Measurements from ENCODE around the gene ST8SIA2.

The ST8SIA2 gene

DNA sequence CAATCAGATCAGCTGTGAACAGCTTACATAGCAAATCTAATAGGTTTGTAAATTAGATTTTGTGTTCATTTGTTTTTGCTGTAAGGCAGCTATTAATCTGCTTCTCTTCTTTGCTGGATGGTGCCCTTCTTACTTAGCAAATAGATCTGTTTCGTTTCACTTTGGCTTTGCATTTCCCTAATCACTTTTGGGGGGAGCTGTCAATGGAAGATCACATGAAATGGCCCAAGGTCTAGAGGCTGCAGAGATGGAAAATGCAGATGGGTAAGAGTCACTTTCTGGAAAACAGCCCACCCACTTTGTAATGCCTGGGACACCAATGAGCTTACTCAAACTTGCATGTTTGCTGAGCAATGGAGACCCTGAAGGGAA lies 36.4 kb downstream of the ST8SIA2 start:
- no peak for DNase-seq (ENCODE audit: low read depth, low spot score)
- H3K27ac ChIP-seq: no peak overlapping the region

DNA sequence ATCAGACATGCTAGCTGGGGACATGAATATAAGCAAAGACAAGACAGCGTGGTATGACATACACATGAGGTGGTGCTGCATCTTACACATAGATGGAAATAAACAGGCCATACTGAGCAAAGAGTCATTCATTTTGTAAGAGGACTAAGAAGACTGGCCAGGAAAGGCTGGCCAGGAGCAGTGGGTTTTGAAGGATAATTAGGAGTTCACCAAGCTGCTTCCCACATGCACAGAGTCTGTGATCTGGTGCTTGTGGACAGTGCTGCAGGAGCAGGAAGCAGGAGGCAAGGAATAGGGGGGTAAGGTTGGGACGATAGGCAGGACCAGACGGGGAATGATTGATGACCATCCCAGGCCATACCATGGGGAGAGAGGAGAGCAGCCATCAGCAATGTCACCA lies 41.5 kb downstream of the ST8SIA2 start:
- no peak for DNase-seq (ENCODE audit: low read depth, low spot score)
- H3K27ac ChIP-seq: no peak overlapping the region

DNA sequence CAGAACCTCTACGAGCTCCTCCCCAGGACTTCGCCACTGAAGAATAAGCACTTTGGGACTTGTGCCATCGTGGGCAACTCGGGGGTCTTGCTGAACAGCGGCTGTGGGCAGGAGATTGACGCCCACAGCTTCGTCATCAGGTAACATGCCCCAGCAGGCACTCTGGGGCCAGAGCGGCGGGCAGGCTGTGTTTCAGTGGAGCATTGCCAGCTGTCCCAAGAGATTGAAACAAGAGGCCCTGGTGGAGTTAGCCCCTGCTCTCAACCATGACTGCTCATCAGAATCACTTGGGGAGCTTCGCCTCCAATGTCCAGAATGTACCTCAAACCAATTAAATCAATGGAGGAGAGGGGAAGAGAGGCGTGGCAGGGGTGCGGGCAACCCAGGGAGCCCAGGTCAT lies 44.8 kb downstream of the ST8SIA2 start:
- no peak for DNase-seq (ENCODE audit: low read depth, low spot score)
- H3K27ac ChIP-seq: no peak overlapping the region

DNA sequence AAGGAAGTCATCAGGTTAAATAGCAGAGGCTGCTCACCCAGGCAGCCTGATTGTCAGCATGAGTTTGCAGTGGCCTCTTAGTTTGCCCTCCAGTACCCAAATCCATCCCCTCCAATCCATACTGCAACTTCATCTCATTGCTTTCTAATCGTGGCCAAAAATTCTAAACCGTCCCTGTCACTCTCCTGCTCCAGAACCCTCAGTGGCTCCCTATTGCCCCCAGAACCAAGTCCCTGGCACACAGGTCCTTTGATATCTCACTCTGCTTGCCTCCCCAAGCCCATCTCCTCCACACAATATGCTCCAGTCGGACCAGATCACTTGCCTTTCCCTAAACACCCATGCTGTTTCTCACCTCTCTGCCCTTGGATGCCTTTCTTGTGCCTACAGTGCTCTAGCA lies 49.7 kb downstream of the ST8SIA2 start:
- DNase-seq (ENCODE audit: low read depth, low spot score): no peak
- H3K27ac ChIP-seq: no peak overlapping the region

DNA sequence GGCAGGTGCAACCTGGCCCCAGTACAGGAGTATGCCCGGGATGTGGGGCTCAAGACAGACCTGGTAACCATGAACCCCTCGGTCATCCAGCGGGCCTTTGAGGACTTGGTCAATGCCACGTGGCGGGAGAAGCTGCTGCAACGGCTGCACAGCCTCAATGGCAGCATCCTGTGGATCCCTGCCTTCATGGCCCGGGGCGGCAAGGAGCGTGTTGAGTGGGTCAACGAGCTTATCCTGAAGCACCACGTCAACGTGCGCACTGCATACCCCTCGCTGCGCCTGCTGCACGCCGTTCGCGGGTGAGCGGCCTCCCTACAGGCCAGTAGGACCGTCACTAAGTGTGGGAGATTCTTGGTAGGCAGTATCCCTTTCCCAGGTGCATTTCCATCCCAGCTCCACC lies 51.0 kb downstream of the ST8SIA2 start:
- no peak for DNase-seq (ENCODE audit: low read depth, low spot score)
- no peak overlapping the region for H3K27ac ChIP-seq

DNA sequence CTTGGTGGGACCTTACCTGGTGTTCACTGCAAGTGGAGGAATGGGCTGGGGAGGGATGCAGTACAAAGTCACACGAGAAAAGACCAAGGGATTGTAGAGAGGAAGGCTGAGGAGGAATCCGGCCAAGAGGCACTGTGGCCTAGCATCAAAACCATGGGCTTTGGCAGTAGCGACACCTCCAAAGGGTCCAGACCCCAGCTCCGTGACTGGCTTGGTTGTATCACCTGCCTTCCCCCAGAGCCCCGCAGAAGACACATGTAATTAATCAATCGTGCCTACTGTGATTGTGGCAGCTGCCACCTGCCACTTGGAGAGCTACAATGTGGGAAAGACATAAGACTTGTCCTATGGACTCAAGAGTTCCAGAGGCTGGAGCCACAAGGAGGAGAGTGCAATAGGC lies 54.7 kb downstream of the ST8SIA2 start:
- no peak overlapping the region for H3K27ac ChIP-seq
- no peak for DNase-seq (ENCODE audit: low read depth, low spot score)

DNA sequence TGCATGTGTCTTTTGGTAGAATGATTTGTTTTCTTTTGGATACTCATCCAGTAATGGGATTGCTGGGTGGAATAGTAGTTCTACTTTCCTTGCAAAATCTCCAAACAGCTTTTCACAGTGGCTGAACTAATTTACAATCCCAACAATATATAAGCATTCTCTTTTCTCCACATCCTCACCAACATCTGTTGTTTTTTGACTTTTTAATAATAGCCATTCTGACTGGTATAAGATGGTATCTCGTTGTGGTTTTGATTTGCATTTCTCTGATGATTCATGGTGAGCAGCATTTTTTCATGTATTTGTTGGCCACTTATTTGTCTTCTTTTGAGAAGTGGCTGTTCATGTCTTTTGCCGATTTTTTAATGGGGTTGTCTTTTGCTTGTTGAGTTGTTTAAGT lies 55.8 kb downstream of the ST8SIA2 start:
- no peak for DNase-seq (ENCODE audit: low read depth, low spot score)
- H3K27ac ChIP-seq: no peak overlapping the region

DNA sequence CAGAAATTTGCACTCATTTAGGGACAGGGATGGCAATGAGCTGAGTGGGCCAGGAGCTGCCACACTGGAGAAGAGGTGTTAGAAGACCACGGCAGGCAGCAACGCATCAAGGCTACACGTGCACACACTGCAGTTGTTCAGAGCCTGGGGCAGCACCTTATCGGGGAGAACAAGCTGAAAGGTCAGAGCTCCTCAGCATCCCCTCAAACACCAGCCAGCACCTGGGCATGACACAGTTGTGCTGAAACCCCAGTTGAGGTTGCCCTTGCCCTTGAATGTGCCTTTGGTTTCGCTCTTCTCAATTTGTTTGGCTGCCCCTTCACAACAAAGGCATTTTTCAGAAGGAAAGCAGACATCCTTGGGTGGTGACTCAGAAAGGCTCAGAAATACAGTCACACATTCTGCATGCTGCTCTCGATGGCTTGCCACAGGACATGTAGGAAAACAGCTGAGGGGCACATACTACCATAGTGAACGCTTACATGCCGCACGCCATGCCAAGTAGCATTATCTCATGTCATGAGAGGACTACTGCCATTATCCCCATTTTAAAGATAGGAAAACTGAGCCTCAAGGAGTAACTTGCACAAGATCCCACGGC lies 57.6 kb downstream of the ST8SIA2 start:
- no peak for DNase-seq (ENCODE audit: low read depth, low spot score)
- no peak overlapping the region for H3K27ac ChIP-seq

DNA sequence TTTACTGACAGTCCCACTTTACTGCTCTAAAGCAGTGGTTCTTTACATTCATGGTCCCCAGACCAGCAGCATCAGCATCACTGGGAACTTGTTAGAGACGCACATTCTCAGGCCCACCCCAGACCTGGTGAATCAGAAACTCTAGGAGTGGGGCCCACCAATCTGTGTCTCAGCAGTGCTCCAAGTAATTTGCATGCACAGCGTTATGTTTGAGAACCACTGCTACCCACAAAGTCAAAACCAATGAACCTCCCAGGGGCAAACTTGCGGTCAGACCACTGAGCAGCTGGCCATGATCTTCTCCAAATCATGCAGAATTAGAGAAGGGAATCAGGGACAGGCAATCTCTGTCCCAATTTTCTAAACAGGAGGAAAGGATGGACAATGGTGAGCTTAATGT lies 58.5 kb downstream of the ST8SIA2 start:
- DNase-seq (ENCODE audit: low read depth, low spot score): no peak
- H3K27ac ChIP-seq: no peak overlapping the region

DNA sequence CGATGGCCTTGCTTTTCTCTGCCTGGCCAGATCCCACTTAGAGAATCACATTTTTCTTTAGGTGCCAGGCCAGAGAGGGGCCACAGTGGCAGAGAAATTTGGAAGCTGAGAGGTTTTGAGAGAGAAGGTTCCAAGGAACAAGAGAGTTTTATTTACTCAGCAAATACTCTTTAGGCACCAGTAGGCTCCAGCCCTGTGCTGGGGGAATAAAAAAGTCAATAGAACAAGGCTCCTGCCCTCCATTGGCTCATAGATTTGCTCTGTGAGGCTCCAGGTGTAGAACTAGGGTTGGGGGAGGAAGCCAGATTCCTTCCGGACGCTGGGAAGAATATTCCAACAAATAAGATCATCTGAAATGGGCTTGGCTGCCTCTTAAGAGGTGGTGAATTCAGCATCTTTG lies 59.9 kb downstream of the ST8SIA2 start:
- H3K27ac ChIP-seq: no peak overlapping the region
- no peak for DNase-seq (ENCODE audit: low read depth, low spot score)

DNA sequence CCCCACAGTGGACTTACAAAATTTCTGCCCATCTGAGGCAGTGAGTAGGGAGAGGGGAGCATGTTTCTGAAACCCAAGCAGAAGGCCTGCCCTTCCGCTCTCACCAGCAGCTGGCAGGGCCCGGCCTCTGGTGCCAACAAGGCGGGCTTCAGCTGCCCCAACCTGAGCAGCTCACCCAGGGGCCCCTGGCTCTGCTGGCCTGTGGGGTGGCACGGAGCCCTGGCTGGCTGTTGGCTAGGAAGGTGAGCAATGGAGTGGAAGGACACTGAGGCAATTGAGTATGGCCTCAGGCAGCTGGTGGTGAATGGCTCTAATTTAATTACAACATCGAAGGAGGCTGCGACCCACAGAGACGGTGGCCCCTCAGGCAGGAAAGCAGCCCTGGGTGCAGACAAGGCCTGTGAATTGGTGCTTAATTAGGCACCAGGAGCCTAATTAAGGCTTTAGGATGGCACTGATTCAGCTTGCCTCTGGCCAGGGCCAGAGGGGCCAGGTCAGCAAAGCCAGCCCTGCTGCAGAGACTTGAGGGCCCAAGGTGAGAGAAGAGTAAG lies 60.9 kb downstream of the ST8SIA2 start:
- H3K27ac ChIP-seq: no peak overlapping the region
- DNase-seq (ENCODE audit: low read depth, low spot score): no peak

DNA sequence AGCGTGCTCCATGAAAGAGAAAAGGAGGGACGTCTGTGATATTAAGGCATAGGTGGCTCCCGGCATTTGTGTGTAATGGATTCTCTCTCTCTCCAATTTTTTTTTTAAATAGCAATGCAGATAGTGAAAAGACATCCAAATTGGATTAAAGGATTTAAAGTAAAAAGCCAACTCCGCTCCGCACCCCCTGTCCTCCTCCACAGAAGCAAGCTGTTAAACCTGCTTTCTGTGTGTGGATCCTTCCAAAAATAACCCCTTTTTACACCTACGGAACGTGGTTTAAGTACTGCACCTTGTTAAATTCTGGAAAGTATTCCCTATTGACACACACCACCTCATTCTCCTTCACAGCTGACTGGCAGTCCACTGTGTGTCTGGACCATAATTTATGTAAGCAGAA lies 61.6 kb downstream of the ST8SIA2 start:
- DNase-seq (ENCODE audit: low read depth, low spot score): no peak
- no peak overlapping the region for H3K27ac ChIP-seq

DNA sequence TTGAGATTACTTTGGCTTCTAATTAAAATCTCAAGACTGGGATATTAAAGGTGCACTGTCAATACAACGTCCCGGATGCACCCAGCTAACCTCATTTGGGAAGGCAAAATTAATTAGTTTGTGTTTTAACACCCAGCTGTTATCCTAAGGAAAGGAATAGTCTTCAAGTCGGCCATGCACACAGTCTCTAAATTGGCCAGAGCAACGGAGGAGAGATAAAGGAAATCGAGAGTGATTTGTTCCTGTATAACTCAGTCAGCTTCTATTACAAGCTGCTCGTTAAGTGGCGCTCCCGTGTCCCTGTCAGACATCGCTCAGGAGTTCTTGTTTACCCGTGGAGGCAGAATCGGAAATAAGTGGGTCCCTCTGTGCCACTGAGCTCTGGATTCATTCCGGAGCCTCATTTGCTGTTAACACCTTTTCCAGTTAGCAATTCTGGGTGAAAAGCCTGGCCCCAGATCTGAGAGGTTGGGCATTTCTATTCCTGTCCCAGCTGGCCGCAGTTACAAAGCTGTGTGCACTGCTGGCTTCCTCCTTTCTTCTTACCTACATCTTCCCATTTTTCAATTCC lies 63.9 kb downstream of the ST8SIA2 start:
- H3K27ac ChIP-seq: no peak overlapping the region
- no peak for DNase-seq (ENCODE audit: low read depth, low spot score)

DNA sequence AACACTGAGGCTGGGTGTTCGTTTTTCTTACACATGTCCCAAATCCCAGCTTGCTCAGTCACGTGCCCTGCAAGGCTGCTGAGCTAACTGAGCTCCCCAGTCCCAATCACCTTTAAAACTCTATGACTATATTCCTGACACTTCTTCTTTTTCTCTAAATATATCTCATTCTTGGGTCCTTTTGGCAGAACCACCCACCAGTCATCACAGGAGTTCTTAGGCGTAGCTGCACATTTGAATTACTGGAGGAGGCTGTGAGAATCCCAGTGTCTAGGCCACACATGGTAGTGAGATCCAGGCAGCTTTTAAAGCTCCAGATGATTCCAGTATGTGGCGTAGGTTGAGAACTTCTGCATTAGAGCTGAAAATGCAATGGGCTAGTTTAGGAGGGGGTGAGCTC lies 66.3 kb downstream of the ST8SIA2 start:
- no peak overlapping the region for H3K27ac ChIP-seq
- no peak for DNase-seq (ENCODE audit: low read depth, low spot score)

DNA sequence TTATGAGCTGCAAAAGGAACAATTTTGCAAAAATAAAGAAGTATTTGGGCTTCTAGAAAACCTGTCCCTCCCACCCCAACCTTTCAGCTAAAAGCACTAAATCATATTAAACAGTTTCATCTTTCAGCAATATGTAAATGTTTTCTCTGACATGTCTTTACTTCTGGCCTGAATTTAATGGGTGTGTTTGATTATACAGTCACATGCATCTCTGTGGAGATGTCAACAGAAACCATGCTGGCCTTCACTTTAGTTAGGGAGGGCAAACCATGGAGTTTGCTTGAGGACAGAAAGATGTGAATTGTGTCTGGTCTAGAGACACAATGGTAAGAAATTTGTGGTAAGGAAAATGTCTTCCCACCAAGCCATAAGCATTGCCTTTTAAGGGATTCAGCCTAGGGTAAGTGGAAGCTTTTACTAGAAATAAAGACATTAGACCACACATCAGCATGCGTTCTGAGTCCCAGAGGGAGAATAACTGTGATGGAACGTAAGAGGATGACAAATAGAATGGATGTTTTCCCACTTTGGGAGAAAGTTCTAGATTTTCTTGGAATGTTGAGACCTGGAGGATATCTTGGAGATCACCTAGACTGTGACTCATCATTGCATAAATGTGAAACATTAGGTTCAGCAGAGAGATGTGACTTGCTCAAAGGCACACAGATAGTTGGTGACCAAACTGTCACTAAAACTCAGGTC lies 68.9 kb downstream of the ST8SIA2 start:
- no peak for DNase-seq (ENCODE audit: low read depth, low spot score)

DNA sequence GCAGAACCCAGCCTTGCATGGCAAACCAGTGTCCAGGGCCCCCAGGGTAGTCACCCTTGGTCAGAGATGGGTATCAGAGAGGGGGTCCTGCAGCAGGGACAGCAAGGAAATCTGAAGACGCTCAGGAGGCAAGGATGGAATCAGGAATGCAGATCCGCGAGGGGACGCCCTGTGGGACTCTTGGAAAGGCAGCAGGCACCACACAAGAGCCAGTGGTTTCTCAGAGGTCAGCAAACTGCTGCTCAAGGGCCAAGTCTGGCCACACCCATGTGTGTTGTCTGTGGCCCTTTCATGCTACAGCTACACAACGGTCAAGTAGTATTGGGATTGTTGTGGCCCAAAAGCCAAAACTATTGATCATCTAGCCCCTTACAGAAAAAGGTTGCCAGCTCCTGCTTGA lies 69.7 kb downstream of the ST8SIA2 start:
- no peak overlapping the region for H3K27ac ChIP-seq
- DNase-seq (ENCODE audit: low read depth, low spot score): no peak

More for the DNA sequence above, 68.9 kb downstream of the ST8SIA2 start:
- no peak overlapping the region for H3K27ac ChIP-seq

DNA sequence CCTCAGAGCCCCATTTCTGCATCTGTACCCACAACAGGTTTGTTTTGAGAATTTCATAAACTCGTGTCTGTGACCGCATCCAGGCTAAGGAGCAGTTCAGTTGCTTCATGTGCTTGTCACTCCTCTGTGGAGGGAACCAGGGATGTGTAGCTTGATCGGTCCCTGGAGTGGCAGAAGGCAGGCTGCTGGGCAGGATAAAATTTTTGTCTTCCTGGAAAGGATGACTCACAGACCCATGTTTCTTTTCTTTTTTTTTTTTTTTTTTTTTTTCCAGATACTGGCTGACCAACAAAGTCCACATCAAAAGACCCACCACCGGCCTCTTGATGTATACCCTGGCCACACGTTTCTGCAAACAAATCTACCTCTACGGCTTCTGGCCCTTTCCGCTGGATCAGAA lies 70.1 kb downstream of the ST8SIA2 start:
- no peak for DNase-seq (ENCODE audit: low read depth, low spot score)
- H3K27ac ChIP-seq: no peak overlapping the region

DNA sequence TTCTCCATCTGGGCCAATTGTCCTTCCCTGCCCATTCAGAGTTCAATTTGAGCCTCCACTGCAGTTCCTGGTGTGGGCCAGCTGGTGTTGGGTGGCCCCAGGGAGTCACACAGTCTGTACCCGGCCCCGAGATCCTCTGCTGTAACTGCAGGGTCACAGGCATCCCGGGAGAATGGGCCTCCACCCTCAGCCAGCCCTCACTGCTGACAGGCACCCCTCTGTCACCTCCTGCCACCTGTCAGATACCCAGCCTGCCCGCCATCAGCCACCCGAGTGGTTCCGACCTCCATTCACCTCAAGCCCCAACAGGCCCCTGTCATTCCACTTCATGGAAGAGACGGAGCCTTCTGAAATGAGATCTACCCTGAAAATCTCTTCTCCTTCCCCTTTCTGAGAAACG lies 73.2 kb downstream of the ST8SIA2 start:
- no peak overlapping the region for H3K27ac ChIP-seq
- no peak for DNase-seq (ENCODE audit: low read depth, low spot score)

DNA sequence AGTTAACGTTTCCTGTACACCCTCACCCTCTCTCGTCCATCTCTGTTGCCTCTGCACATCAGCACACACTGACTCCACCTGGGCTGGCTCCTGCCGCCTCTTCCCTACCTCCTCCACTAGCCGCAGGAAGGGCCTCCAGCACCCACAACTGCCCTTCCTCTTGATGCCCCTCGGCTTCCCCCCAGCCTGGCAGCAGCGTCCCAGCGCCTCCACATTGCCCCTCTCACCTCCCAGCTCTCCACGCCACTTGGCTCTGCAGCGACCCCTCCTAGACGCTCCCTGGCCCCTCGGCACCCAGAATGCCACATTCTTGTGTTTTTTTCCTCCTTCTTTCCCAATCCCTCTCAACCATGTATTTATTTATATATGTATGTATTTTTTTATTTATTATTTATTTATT lies 73.6 kb downstream of the ST8SIA2 start:
- no peak for DNase-seq (ENCODE audit: low read depth, low spot score)
- H3K27ac ChIP-seq: no peak overlapping the region

DNA sequence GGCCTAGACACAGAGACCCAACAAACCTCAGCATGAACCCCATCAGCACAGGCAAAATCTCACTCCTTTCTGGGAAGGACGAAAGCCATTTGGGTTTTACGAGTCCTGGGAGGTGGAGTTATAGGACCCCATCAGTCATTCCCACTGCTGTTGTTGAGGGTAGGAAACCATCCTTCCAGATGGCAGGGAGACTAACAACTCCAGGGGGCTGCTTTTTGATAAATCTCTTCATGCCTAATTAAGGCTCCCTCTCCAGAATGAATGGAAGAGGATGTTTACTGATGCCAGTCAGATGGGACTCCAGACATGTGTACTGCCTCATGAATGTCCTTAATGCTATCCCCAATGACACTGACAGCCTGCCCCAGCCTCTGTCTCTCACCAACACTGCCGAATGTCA lies 75.3 kb downstream of the ST8SIA2 start:
- H3K27ac ChIP-seq: no peak overlapping the region
- no peak for DNase-seq (ENCODE audit: low read depth, low spot score)

DNA sequence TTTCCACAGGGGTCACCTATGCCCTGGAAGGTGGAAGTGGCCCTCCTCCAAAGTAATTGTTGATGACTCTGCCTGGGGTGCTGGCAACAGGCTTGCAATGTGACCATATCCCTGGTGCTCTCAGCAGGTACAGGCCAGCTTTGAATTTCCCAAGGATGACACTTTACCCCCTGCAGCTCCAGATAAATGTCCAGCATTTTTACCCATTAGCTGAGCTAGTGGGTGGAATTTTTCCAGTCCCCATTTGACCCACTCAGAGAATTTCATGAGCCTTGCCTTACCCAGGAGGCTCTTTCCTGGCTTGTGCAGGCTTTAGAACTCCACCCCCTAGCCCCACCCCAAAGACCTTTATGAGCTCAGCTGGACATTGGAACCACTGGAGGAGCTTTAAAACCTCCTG lies 77.6 kb downstream of the ST8SIA2 start:
- DNase-seq (ENCODE audit: low read depth, low spot score): no peak
- H3K27ac ChIP-seq: no peak overlapping the region

DNA sequence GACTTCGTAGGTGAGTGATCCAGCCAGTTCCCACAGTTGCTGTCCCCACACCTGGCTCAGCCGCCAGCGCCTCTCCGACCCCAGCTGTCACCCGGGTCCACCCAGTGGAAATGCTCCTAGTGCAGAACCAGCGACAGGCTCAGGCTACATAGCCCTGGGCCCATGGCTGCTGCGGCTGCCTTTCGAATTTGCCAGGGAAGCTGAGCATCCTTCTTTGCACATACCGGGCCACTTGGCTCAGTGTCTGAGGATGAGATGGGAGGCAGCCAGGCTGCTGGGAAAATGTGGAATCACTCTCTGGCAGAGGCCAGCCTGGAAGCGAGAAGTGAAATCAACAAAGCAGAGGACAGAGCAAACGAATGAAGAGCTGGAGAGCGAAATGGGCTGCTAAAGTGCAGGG lies 80.1 kb downstream of the ST8SIA2 start:
- no peak overlapping the region for H3K27ac ChIP-seq
- no peak for DNase-seq (ENCODE audit: low read depth, low spot score)

Data from epithelial cell of prostate (primary cell).